Measurements from ENCODE around the gene DCTN2.

DNA sequence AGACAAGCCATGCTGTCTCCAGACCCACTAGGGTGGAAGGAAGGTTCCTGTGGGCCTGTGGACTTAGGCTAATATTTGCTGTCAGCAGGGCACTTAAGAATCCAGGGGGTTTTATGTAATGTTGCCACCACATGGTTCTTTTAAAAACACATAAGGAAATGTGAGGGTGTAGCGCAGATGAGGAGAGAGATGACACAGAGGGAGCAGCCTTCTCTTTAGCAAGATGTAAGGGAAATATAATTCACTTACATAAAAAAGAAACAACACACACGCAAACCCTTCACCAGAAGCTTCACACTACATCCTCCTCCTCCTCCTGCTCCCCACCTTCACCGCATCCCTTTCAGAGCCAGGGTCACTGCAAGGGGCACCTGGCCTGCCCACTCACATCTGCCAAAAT lies 39.1 kb upstream of the DCTN2 start:
- TF ChIP-seq, protein P1, sequence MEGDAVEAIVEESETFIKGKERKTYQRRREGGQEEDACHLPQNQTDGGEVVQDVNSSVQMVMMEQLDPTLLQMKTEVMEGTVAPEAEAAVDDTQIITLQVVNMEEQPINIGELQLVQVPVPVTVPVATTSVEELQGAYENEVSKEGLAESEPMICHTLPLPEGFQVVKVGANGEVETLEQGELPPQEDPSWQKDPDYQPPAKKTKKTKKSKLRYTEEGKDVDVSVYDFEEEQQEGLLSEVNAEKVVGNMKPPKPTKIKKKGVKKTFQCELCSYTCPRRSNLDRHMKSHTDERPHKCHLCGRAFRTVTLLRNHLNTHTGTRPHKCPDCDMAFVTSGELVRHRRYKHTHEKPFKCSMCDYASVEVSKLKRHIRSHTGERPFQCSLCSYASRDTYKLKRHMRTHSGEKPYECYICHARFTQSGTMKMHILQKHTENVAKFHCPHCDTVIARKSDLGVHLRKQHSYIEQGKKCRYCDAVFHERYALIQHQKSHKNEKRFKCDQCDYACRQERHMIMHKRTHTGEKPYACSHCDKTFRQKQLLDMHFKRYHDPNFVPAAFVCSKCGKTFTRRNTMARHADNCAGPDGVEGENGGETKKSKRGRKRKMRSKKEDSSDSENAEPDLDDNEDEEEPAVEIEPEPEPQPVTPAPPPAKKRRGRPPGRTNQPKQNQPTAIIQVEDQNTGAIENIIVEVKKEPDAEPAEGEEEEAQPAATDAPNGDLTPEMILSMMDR (IDR thresholded peaks at IDR 0.05) = no peak
- TF ChIP-seq NFE2L2 (conservative IDR thresholded peaks at IDR 0.05; ENCODE audit: low read length) (no peak), JUNB (IDR thresholded peaks at IDR 0.05) (no peak), SREBF2 (IDR thresholded peaks at IDR 0.05) (no peak), JUN (IDR thresholded peaks at IDR 0.05) (no peak)
- TF ChIP-seq, protein P2, sequence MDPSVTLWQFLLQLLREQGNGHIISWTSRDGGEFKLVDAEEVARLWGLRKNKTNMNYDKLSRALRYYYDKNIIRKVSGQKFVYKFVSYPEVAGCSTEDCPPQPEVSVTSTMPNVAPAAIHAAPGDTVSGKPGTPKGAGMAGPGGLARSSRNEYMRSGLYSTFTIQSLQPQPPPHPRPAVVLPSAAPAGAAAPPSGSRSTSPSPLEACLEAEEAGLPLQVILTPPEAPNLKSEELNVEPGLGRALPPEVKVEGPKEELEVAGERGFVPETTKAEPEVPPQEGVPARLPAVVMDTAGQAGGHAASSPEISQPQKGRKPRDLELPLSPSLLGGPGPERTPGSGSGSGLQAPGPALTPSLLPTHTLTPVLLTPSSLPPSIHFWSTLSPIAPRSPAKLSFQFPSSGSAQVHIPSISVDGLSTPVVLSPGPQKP (IDR thresholded peaks at IDR 0.05; ENCODE audit: low read depth, low read length) = no peak
- TF ChIP-seq, protein P3, sequence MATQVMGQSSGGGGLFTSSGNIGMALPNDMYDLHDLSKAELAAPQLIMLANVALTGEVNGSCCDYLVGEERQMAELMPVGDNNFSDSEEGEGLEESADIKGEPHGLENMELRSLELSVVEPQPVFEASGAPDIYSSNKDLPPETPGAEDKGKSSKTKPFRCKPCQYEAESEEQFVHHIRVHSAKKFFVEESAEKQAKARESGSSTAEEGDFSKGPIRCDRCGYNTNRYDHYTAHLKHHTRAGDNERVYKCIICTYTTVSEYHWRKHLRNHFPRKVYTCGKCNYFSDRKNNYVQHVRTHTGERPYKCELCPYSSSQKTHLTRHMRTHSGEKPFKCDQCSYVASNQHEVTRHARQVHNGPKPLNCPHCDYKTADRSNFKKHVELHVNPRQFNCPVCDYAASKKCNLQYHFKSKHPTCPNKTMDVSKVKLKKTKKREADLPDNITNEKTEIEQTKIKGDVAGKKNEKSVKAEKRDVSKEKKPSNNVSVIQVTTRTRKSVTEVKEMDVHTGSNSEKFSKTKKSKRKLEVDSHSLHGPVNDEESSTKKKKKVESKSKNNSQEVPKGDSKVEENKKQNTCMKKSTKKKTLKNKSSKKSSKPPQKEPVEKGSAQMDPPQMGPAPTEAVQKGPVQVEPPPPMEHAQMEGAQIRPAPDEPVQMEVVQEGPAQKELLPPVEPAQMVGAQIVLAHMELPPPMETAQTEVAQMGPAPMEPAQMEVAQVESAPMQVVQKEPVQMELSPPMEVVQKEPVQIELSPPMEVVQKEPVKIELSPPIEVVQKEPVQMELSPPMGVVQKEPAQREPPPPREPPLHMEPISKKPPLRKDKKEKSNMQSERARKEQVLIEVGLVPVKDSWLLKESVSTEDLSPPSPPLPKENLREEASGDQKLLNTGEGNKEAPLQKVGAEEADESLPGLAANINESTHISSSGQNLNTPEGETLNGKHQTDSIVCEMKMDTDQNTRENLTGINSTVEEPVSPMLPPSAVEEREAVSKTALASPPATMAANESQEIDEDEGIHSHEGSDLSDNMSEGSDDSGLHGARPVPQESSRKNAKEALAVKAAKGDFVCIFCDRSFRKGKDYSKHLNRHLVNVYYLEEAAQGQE (IDR thresholded peaks at IDR 0.05) = no peak

Measured in A549 (cell line).